ENCODE measurements around the gene PRKAR1B.
"Not testable (repeated sequence)": the region's sequence is repeated elsewhere in the genome, so short reads cannot be mapped to it uniquely, and the experiment has no call there.

Gene PRKAR1B

GRCh38 chr7:754531-755412, 27.7 kb upstream of the PRKAR1B start:
- no peaks in the 10 kb centered on the region for H3F3A ChIP-seq (ENCODE audit: low read depth)
- H3K27me3 ChIP-seq (ENCODE audit: insufficient read depth, low read length, poor library complexity, severe bottlenecking), result no peaks in the 10 kb centered on the region
- no peaks in the 10 kb centered on the region for H3K79me2 ChIP-seq (ENCODE audit: insufficient read depth, low read length)
- H3K4me1 ChIP-seq (ENCODE audit: insufficient read depth, low read length, poor library complexity, severe bottlenecking), result no peaks in the 10 kb centered on the region
- H3K9me2 ChIP-seq (replicated peaks; ENCODE audit: low read depth, low read length), result no peaks in the 10 kb centered on the region
- H3K36me3 ChIP-seq (ENCODE audit: insufficient read depth, low read length), result peaks cover 54% of the 10 kb centered on the region; the same call in 1 of the 2 replicates
- no peak for TF ChIP-seq CTCF (conservative IDR thresholded peaks at IDR 0.05; ENCODE audit: low read length)
- no peak for TF ChIP-seq EZH2phosphoT487 (IDR thresholded peaks at IDR 0.05; ENCODE audit: borderline replicate concordance)
- H3K9me3 ChIP-seq (ENCODE audit: insufficient read depth, low read depth, low read length), result no peaks in the 10 kb centered on the region
- no peak overlapping the region for H2AFZ ChIP-seq (ENCODE audit: low read length)
- no peak overlapping the region for H3K4me3 ChIP-seq (ENCODE audit: low read length, poor library complexity, severe bottlenecking)
- no peak overlapping the region for H3K4me2 ChIP-seq (ENCODE audit: low read depth, low read length, poor library complexity, severe bottlenecking)
- no peaks in the 10 kb centered on the region for H4K20me1 ChIP-seq (ENCODE audit: insufficient read depth, low read length, poor library complexity, severe bottlenecking)
- no peak overlapping the region for H3K9ac ChIP-seq (ENCODE audit: low read depth, low read length, poor library complexity, severe bottlenecking)

DNA sequence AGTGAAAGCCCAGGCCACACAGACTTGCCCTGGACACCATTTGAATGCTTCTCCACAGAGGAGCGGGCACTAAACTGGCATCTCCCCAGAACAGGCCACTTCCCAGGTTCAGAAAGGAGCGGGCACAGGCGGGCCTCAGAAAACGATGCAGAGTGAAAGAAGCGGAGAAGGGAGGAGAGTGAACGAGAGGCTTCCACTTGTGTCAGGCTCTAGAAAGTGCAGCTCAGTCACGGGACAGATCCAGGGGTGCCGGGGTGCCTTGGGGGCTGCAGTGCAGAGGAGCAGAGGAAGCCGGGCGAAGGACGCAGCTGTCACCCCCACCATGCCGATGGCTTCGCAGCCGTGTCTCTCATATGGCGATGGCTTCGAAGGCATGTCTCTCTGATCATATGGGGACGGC, 26.1 kb upstream of the PRKAR1B start:
- Histone ChIP-seq H3F3A (ENCODE audit: low read depth) (no peaks in the 10 kb centered on the region), H4K20me1 (ENCODE audit: insufficient read depth, low read length, poor library complexity, severe bottlenecking) (no peaks in the 10 kb centered on the region), H3K9ac (ENCODE audit: low read depth, low read length, poor library complexity, severe bottlenecking) (no peak overlapping the region), H2AFZ (ENCODE audit: low read length) (no peak overlapping the region), H3K27me3 (ENCODE audit: insufficient read depth, low read length, poor library complexity, severe bottlenecking) (no peaks in the 10 kb centered on the region), H3K4me2 (ENCODE audit: low read depth, low read length, poor library complexity, severe bottlenecking) (no peak overlapping the region), H3K9me2 (replicated peaks; ENCODE audit: low read depth, low read length) (no peaks in the 10 kb centered on the region), H3K79me2 (ENCODE audit: insufficient read depth, low read length) (no peaks in the 10 kb centered on the region), H3K36me3 (ENCODE audit: insufficient read depth, low read length) (peaks cover 47% of the 10 kb centered on the region; the same call in 1 of the 2 replicates), H3K9me3 (ENCODE audit: insufficient read depth, low read depth, low read length) (no peaks in the 10 kb centered on the region), H3K4me1 (ENCODE audit: insufficient read depth, low read length, poor library complexity, severe bottlenecking) (no peaks in the 10 kb centered on the region), H3K4me3 (ENCODE audit: low read length, poor library complexity, severe bottlenecking) (no peak overlapping the region)
- TF ChIP-seq CTCF (conservative IDR thresholded peaks at IDR 0.05; ENCODE audit: low read length) (no peak), EZH2phosphoT487 (IDR thresholded peaks at IDR 0.05; ENCODE audit: borderline replicate concordance) (no peak)

GRCh38 chr7:752256-752655, 25.2 kb upstream of the PRKAR1B start:
- H3K9ac ChIP-seq (ENCODE audit: low read depth, low read length, poor library complexity, severe bottlenecking); H3K79me2 ChIP-seq (ENCODE audit: insufficient read depth, low read length); H3K4me1 ChIP-seq (ENCODE audit: insufficient read depth, low read length, poor library complexity, severe bottlenecking); H3K27me3 ChIP-seq (ENCODE audit: insufficient read depth, low read length, poor library complexity, severe bottlenecking); H3K4me3 ChIP-seq (ENCODE audit: low read length, poor library complexity, severe bottlenecking); H3K9me3 ChIP-seq (ENCODE audit: insufficient read depth, low read depth, low read length); H4K20me1 ChIP-seq (ENCODE audit: insufficient read depth, low read length, poor library complexity, severe bottlenecking); H3F3A ChIP-seq (ENCODE audit: low read depth); H3K9me2 ChIP-seq (replicated peaks; ENCODE audit: low read depth, low read length); H2AFZ ChIP-seq (ENCODE audit: low read length); H3K4me2 ChIP-seq (ENCODE audit: low read depth, low read length, poor library complexity, severe bottlenecking): not testable (repeated sequence)
- H3K36me3 ChIP-seq (ENCODE audit: insufficient read depth, low read length), result peaks cover 38% of the 10 kb centered on the region; the same call in 1 of the 2 replicates

DNA sequence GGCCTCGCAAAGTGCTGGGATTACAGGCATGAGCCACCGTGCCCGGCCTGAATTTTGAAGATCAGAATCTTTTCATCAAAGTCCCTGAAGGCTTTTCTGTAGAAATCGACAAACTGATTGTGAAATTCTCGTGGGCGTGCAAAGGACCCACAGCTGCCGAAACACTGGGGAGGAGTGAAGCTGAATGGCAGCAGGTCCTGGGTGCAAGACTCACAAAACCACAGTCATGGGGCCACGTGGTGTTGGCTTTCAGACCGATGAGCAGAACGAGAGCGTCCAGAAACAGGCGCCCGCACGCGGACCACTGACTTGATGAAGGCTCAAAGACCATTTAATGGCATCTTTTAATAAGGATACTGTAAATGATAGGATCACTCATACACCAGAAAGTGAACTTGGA, 24.7 kb upstream of the PRKAR1B start:
- H3K9me3 ChIP-seq (ENCODE audit: insufficient read depth, low read depth, low read length), result no peaks in the 10 kb centered on the region
- H3K4me3 ChIP-seq (ENCODE audit: low read length, poor library complexity, severe bottlenecking), result no peak overlapping the region
- no peaks in the 10 kb centered on the region for H3K79me2 ChIP-seq (ENCODE audit: insufficient read depth, low read length)
- H3K9ac ChIP-seq (ENCODE audit: low read depth, low read length, poor library complexity, severe bottlenecking), result no peak overlapping the region
- H3K4me2 ChIP-seq (ENCODE audit: low read depth, low read length, poor library complexity, severe bottlenecking), result no peak overlapping the region
- H3K4me1 ChIP-seq (ENCODE audit: insufficient read depth, low read length, poor library complexity, severe bottlenecking), result no peaks in the 10 kb centered on the region
- H3F3A ChIP-seq (ENCODE audit: low read depth), result no peaks in the 10 kb centered on the region
- H3K27me3 ChIP-seq (ENCODE audit: insufficient read depth, low read length, poor library complexity, severe bottlenecking), result no peaks in the 10 kb centered on the region
- no peaks in the 10 kb centered on the region for H3K9me2 ChIP-seq (replicated peaks; ENCODE audit: low read depth, low read length)
- H3K36me3 ChIP-seq (ENCODE audit: insufficient read depth, low read length), result peaks cover 34% of the 10 kb centered on the region; the same call in 1 of the 2 replicates
- H4K20me1 ChIP-seq (ENCODE audit: insufficient read depth, low read length, poor library complexity, severe bottlenecking), result no peaks in the 10 kb centered on the region
- TF ChIP-seq CTCF (conservative IDR thresholded peaks at IDR 0.05; ENCODE audit: low read length) (no peak), EZH2phosphoT487 (IDR thresholded peaks at IDR 0.05; ENCODE audit: borderline replicate concordance) (no peak)
- H2AFZ ChIP-seq (ENCODE audit: low read length), result no peak overlapping the region

Measured in Loucy (cell line).